Liver (tissue), 9 donors: ENCODE data around the gene TECR. TPM values are rescaled to one million over a fixed set of nuclear protein-coding genes. Genes with fewer than 3 reads are reported as not detected.

Experiments
- DNase-seq: peaks from one replicate; pipeline ENCODE4 v3.0.0-alpha.2; 2017; ENCODE audit warnings: low spot score
- H3K27ac ChIP-seq, 2 donors: one replicate each; pipeline ENCODE4 v1.7.0; 2013; ENCODE audit warnings: inconsistent platforms in 2 of 2, low read length in 2 of 2, control low read depth in 1 of 2, low read depth in 1 of 2, mild to moderate bottlenecking in 1 of 2
- H3K27me3 ChIP-seq, 4 donors: one replicate each; pipeline versions ENCODE4 v1.6.1 to v1.7.0; 2013; ENCODE audit warnings: low read length in 3 of 4, inconsistent platforms in 1 of 4, mild to moderate bottlenecking in 1 of 4, moderate library complexity in 1 of 4; ENCODE audit not compliant: control insufficient read depth in 4 of 4, insufficient read depth in 4 of 4
- H3K36me3 ChIP-seq, 4 donors: one replicate each; pipeline versions ENCODE4 v1.6.1 to v1.7.0; 2013; ENCODE audit warnings: low read length in 3 of 4, mild to moderate bottlenecking in 3 of 4, low read depth in 1 of 4, moderate library complexity in 1 of 4; ENCODE audit not compliant: control insufficient read depth in 4 of 4, insufficient read depth in 3 of 4
- H3K4me1 ChIP-seq, 4 donors: one replicate each; pipeline versions ENCODE4 v1.6.1 to v1.7.0; 2013; ENCODE audit warnings: low read length in 3 of 4, mild to moderate bottlenecking in 3 of 4, moderate library complexity in 1 of 4; ENCODE audit not compliant: control insufficient read depth in 4 of 4, insufficient read depth in 4 of 4
- H3K4me3 ChIP-seq, 3 donors: one replicate each; pipeline versions ENCODE4 v1.6.1 to v1.7.0; 2013; ENCODE audit warnings: low read length in 3 of 3, control low read depth in 1 of 3, low read depth in 1 of 3, mild to moderate bottlenecking in 1 of 3
- H3K9ac ChIP-seq, 2 donors: one replicate each; pipeline ENCODE4 v1.7.0; 2013; ENCODE audit warnings: low read length in 2 of 2, mild to moderate bottlenecking in 2 of 2, moderate library complexity in 2 of 2, control low read depth in 1 of 2, low read depth in 1 of 2
- H3K9me3 ChIP-seq, 4 donors: one replicate each; pipeline versions ENCODE4 v1.6.1 to v1.7.0; 2013; ENCODE audit warnings: low read length in 3 of 4; ENCODE audit not compliant: control insufficient read depth in 4 of 4
- ATF3 ChIP-seq: IDR thresholded peaks from 2 replicates; pipeline ENCODE4 v1.6.1; 2016; ENCODE audit warnings: antibody characterized with exemption
- CTCF ChIP-seq: fragments of 150-350 bp; IDR thresholded peaks from 2 replicates; pipeline ENCODE4 v1.5.1; 2017; ENCODE audit warnings: improper control_type of control experiment, low read depth, low read length; ENCODE audit not compliant: missing input control
- EGR1 ChIP-seq, 2 donors: IDR thresholded peaks; 2 replicates each; pipeline ENCODE4 v1.6.1; 2016 to 2018; ENCODE audit warnings: antibody characterized with exemption in 2 of 2, low read depth in 2 of 2
- GABPA ChIP-seq, 2 donors: IDR thresholded peaks in 1 of 2; conservative IDR thresholded peaks in 1 of 2; 2 replicates each; pipeline ENCODE4 v1.6.1; 2016; ENCODE audit warnings: antibody characterized with exemption in 2 of 2, mild to moderate bottlenecking in 1 of 2, moderate library complexity in 1 of 2
- HNF4A ChIP-seq, 2 donors: conservative IDR thresholded peaks; 2 replicates each; pipeline ENCODE4 v1.6.1; 2016; ENCODE audit warnings: antibody characterized with exemption in 2 of 2, mild to moderate bottlenecking in 2 of 2
- HNF4G ChIP-seq: IDR thresholded peaks from 2 replicates; pipeline ENCODE4 v1.6.1; 2016; ENCODE audit warnings: antibody characterized with exemption
- JUND ChIP-seq, 2 donors: IDR thresholded peaks; 2 replicates each; pipeline ENCODE4 v1.6.1; 2016; ENCODE audit warnings: antibody characterized with exemption in 2 of 2
- MAX ChIP-seq: IDR thresholded peaks from 2 replicates; pipeline ENCODE4 v1.6.1; 2016; ENCODE audit warnings: antibody characterized with exemption
- NR2F2 ChIP-seq: IDR thresholded peaks from 2 replicates; pipeline ENCODE4 v1.6.1; 2016; ENCODE audit warnings: antibody characterized with exemption
- RAD21 ChIP-seq, 2 donors: IDR thresholded peaks; 2 replicates each; pipeline ENCODE4 v1.6.1; 2016; ENCODE audit warnings: antibody characterized with exemption in 2 of 2, mild to moderate bottlenecking in 2 of 2
- REST ChIP-seq: IDR thresholded peaks from 2 replicates; pipeline ENCODE4 v1.6.1; 2016; ENCODE audit warnings: antibody characterized with exemption, mild to moderate bottlenecking
- RXRA ChIP-seq, 2 donors: IDR thresholded peaks; 2 replicates each; pipeline ENCODE4 v1.6.1; 2017 to 2018; ENCODE audit warnings: antibody characterized with exemption in 2 of 2, mild to moderate bottlenecking in 1 of 2
- TAF1 ChIP-seq: conservative IDR thresholded peaks from 2 replicates; pipeline ENCODE4 v1.6.1; 2016; ENCODE audit warnings: antibody characterized with exemption, mild to moderate bottlenecking
- YY1 ChIP-seq: IDR thresholded peaks from 2 replicates; pipeline ENCODE4 v1.6.1; 2016; ENCODE audit warnings: antibody characterized with exemption, mild to moderate bottlenecking
- WGBS: extraction: QIAGEN DNeasy Blood & Tissue Kit; methylation state at CpG from one replicate; pipeline ENCODE4 v1.1.7; 2013; 5-methylcytosine and 5-hydroxymethylcytosine counted together
- polyA plus RNA-seq, 2 donors: library from polyadenylated mRNA; stranded (reverse) in 1 of 2; unstranded in 1 of 2; fragments of 200-250 nt in 1 of 2; fragments of >200 nt in 1 of 2; fragmentation: Nextera tagmentation in 1 of 2; extraction: Ambion mirVana in 1 of 2; gene quantifications; one replicate each; pipeline versions ENCODE4 v1.2.1 to v1.2.3, GENCODE V29; 2013 to 2015
- total RNA-seq, 2 donors: library from RNA; depleted of rRNA; stranded (reverse); fragments of >200 nt; gene quantifications; one replicate each; pipeline ENCODE4 v1.2.3, GENCODE V29; 2014
- donor health status: healthy.
- donor health status: healthy.
- donor health status: healthy.
- donor health status: healthy.
- donor health status: healthy.

The TECR gene
- total and polyA plus RNA-seq, 4 donors: 26.4 to 157 (median 60.8) TPM

GRCh38 chr19:14571695-14572490 lies 42.5 kb downstream of the TECR start, which contains the start of gene NDUFB7 (continued):
- TF ChIP-seq MAX (no peak), CTCF (peak; percentile 64), HNF4G (no peak), YY1 (peak; percentile 69), RAD21 (IDR thresholded peaks at IDR 0.05) (peak; percentile 60 to 79), NR2F2 (peak; percentile 98), JUND (IDR thresholded peaks at IDR 0.05) (no peak), RXRA (IDR thresholded peaks at IDR 0.05) (peak; percentile 64 to 88), ATF3 (no peak), GABPA (IDR thresholded peaks at IDR 0.05 in 1 of 2, conservative IDR thresholded peaks at IDR 0.05 in 1 of 2) (peak; percentile 86 to 98)

GRCh38 chr19:14575428-14575980 lies 46.1 kb downstream of the TECR start:
- Histone ChIP-seq H3K4me1 (peaks cover 6 to 14% (median 9%) of the 10 kb centered on the region in 4 donors), H3K36me3 (no peaks in the 10 kb centered on the region), H3K9ac (no peak overlapping the region), H3K27me3 (no peaks in the 10 kb centered on the region), H3K27ac (no peak overlapping the region), H3K9me3 (no peaks in the 10 kb centered on the region), H3K4me3 (no peak overlapping the region)
- no peak for TF ChIP-seq YY1
- no peak for TF ChIP-seq EGR1 (IDR thresholded peaks at IDR 0.05; ENCODE audit: low read depth in 2 of 2)
- no peak for TF ChIP-seq HNF4A (conservative IDR thresholded peaks at IDR 0.05)
- TF ChIP-seq RXRA (IDR thresholded peaks at IDR 0.05): no peak
- TF ChIP-seq ATF3: no peak
- no peak for TF ChIP-seq TAF1
- no peak for TF ChIP-seq GABPA (IDR thresholded peaks at IDR 0.05 in 1 of 2, conservative IDR thresholded peaks at IDR 0.05 in 1 of 2)
- no peak for TF ChIP-seq REST
- no peak for TF ChIP-seq NR2F2
- no peak for DNase-seq
- 86% methylated on average over 6 of the region's 6 CpGs for WGBS
